ENCODE results near the gene CLN3. TPM values are rescaled to one million over a fixed set of nuclear protein-coding genes. Genes with fewer than 3 reads are reported as not detected.

The CLN3 gene
- polyA plus RNA-seq, 1 donor = 51.9 TPM

GRCh38 chr16:28514246-28514645, 22.4 kb upstream of the CLN3 start:
- Histone ChIP-seq H3K9me3 (ENCODE audit: control insufficient read depth, low read depth, low read length) (no peaks in the 10 kb centered on the region), H3K4me1 (ENCODE audit: control insufficient read depth, insufficient read depth, low read length) (no peaks in the 10 kb centered on the region), H3K36me3 (ENCODE audit: control insufficient read depth, insufficient read depth, low read length) (no peaks in the 10 kb centered on the region), H3K4me3 (ENCODE audit: low read length) (no peak overlapping the region), H3K27me3 (ENCODE audit: control insufficient read depth, insufficient read depth, low read length) (no peaks in the 10 kb centered on the region), H3K27ac (ENCODE audit: low read length) (no peak overlapping the region)
- WGBS (ENCODE audit: insufficient coverage, low lambda C conversion rate) = no CpG with 5 or more reads among the region's 7 CpGs
- DNase-seq = no peak

- DNase-seq = no peak
- H3K9me3 ChIP-seq (ENCODE audit: control insufficient read depth, low read depth, low read length) = no peaks in the 10 kb centered on the region
- H3K27me3 ChIP-seq (ENCODE audit: control insufficient read depth, insufficient read depth, low read length) = no peaks in the 10 kb centered on the region
- H3K36me3 ChIP-seq (ENCODE audit: control insufficient read depth, insufficient read depth, low read length) = no peaks in the 10 kb centered on the region
- no peak overlapping the region for H3K27ac ChIP-seq (ENCODE audit: low read length)
- no peaks in the 10 kb centered on the region for H3K4me1 ChIP-seq (ENCODE audit: control insufficient read depth, insufficient read depth, low read length)
- H3K4me3 ChIP-seq (ENCODE audit: low read length) = no peak overlapping the region
- WGBS (ENCODE audit: insufficient coverage, low lambda C conversion rate) = no CpG with 5 or more reads among the region's 12 CpGs
Observed at GRCh38 chr16:28513484-28514181, 21.8 kb upstream of the CLN3 start.

GRCh38 chr16:28511801-28512789, 20.2 kb upstream of the CLN3 start:
- Histone ChIP-seq H3K36me3 (ENCODE audit: control insufficient read depth, insufficient read depth, low read length) (no peaks in the 10 kb centered on the region), H3K4me1 (ENCODE audit: control insufficient read depth, insufficient read depth, low read length) (no peaks in the 10 kb centered on the region), H3K4me3 (ENCODE audit: low read length) (no peak overlapping the region), H3K9me3 (ENCODE audit: control insufficient read depth, low read depth, low read length) (no peaks in the 10 kb centered on the region), H3K27me3 (ENCODE audit: control insufficient read depth, insufficient read depth, low read length) (no peaks in the 10 kb centered on the region), H3K27ac (ENCODE audit: low read length) (no peak overlapping the region)
- WGBS (ENCODE audit: insufficient coverage, low lambda C conversion rate) = no CpG with 5 or more reads among the region's 21 CpGs
- DNase-seq = no peak

- Histone ChIP-seq H3K4me1 (ENCODE audit: control insufficient read depth, insufficient read depth, low read length) (no peaks in the 10 kb centered on the region), H3K4me3 (ENCODE audit: low read length) (no peak overlapping the region), H3K27me3 (ENCODE audit: control insufficient read depth, insufficient read depth, low read length) (no peaks in the 10 kb centered on the region), H3K9me3 (ENCODE audit: control insufficient read depth, low read depth, low read length) (no peaks in the 10 kb centered on the region), H3K36me3 (ENCODE audit: control insufficient read depth, insufficient read depth, low read length) (no peaks in the 10 kb centered on the region), H3K27ac (ENCODE audit: low read length) (no peak overlapping the region)
- WGBS (ENCODE audit: insufficient coverage, low lambda C conversion rate) = no CpG with 5 or more reads among the region's 3 CpGs
- no peak for DNase-seq
Observed at GRCh38 chr16:28511031-28511430, 19.2 kb upstream of the CLN3 start.

GRCh38 chr16:28505489-28506137, 13.7 kb upstream of the CLN3 start:
- 100% methylated on average over 1 of the region's 14 CpGs for WGBS (ENCODE audit: insufficient coverage, low lambda C conversion rate)
- H3K9me3 ChIP-seq (ENCODE audit: control insufficient read depth, low read depth, low read length) = no peaks in the 10 kb centered on the region
- H3K27me3 ChIP-seq (ENCODE audit: control insufficient read depth, insufficient read depth, low read length) = no peaks in the 10 kb centered on the region
- H3K27ac ChIP-seq (ENCODE audit: low read length) = no peak overlapping the region
- H3K36me3 ChIP-seq (ENCODE audit: control insufficient read depth, insufficient read depth, low read length) = no peaks in the 10 kb centered on the region
- H3K4me3 ChIP-seq (ENCODE audit: low read length) = no peak overlapping the region
- H3K4me1 ChIP-seq (ENCODE audit: control insufficient read depth, insufficient read depth, low read length) = no peaks in the 10 kb centered on the region
- no peak for DNase-seq

GRCh38 chr16:28504707-28505404, 13.0 kb upstream of the CLN3 start:
- Histone ChIP-seq H3K9me3 (ENCODE audit: control insufficient read depth, low read depth, low read length) (no peaks in the 10 kb centered on the region), H3K27ac (ENCODE audit: low read length) (no peak overlapping the region), H3K36me3 (ENCODE audit: control insufficient read depth, insufficient read depth, low read length) (no peaks in the 10 kb centered on the region), H3K4me1 (ENCODE audit: control insufficient read depth, insufficient read depth, low read length) (no peaks in the 10 kb centered on the region), H3K4me3 (ENCODE audit: low read length) (no peak overlapping the region), H3K27me3 (ENCODE audit: control insufficient read depth, insufficient read depth, low read length) (no peaks in the 10 kb centered on the region)
- DNase-seq = no peak
- no CpG with 5 or more reads among the region's 8 CpGs for WGBS (ENCODE audit: insufficient coverage, low lambda C conversion rate)

- Histone ChIP-seq H3K4me1 (ENCODE audit: control insufficient read depth, insufficient read depth, low read length) (no peaks in the 10 kb centered on the region), H3K27ac (ENCODE audit: low read length) (no peak overlapping the region), H3K4me3 (ENCODE audit: low read length) (no peak overlapping the region), H3K27me3 (ENCODE audit: control insufficient read depth, insufficient read depth, low read length) (no peaks in the 10 kb centered on the region), H3K9me3 (ENCODE audit: control insufficient read depth, low read depth, low read length) (no peaks in the 10 kb centered on the region), H3K36me3 (ENCODE audit: control insufficient read depth, insufficient read depth, low read length) (no peaks in the 10 kb centered on the region)
- no peak for DNase-seq
- WGBS (ENCODE audit: insufficient coverage, low lambda C conversion rate) = no CpG with 5 or more reads among the region's 15 CpGs
Observed at GRCh38 chr16:28503470-28504259, 11.8 kb upstream of the CLN3 start.

GRCh38 chr16:28502290-28502689, 10.4 kb upstream of the CLN3 start:
- Histone ChIP-seq H3K9me3 (ENCODE audit: control insufficient read depth, low read depth, low read length) (no peaks in the 10 kb centered on the region), H3K4me1 (ENCODE audit: control insufficient read depth, insufficient read depth, low read length) (no peaks in the 10 kb centered on the region), H3K4me3 (ENCODE audit: low read length) (no peak overlapping the region), H3K36me3 (ENCODE audit: control insufficient read depth, insufficient read depth, low read length) (no peaks in the 10 kb centered on the region), H3K27ac (ENCODE audit: low read length) (no peak overlapping the region), H3K27me3 (ENCODE audit: control insufficient read depth, insufficient read depth, low read length) (no peaks in the 10 kb centered on the region)
- DNase-seq = no peak
- WGBS (ENCODE audit: insufficient coverage, low lambda C conversion rate) = 79% methylated on average over 2 of the region's 2 CpGs

GRCh38 chr16:28501258-28502232, 9.7 kb upstream of the CLN3 start:
- no peaks in the 10 kb centered on the region for H3K9me3 ChIP-seq (ENCODE audit: control insufficient read depth, low read depth, low read length)
- no peaks in the 10 kb centered on the region for H3K27me3 ChIP-seq (ENCODE audit: control insufficient read depth, insufficient read depth, low read length)
- WGBS (ENCODE audit: insufficient coverage, low lambda C conversion rate) = no CpG with 5 or more reads among the region's 19 CpGs
- H3K27ac ChIP-seq (ENCODE audit: low read length) = no peak overlapping the region
- H3K4me1 ChIP-seq (ENCODE audit: control insufficient read depth, insufficient read depth, low read length) = no peaks in the 10 kb centered on the region
- no peak for DNase-seq
- no peak overlapping the region for H3K4me3 ChIP-seq (ENCODE audit: low read length)
- H3K36me3 ChIP-seq (ENCODE audit: control insufficient read depth, insufficient read depth, low read length) = no peaks in the 10 kb centered on the region

All from large intestine (tissue), 3 donors.